GM12872 (cell line): ENCODE data around the gene ADAP1.

Experiments
- TF ChIP-seq, protein P1 (sequence below): IDR thresholded peaks from 3 replicates; pipeline ENCODE4 v1.5.1; 2011; ENCODE audit warnings: low read depth, mild to moderate bottlenecking, low read length, moderate library complexity; ENCODE audit not compliant: insufficient read depth

ADAP1 gene

GRCh38 chr7:904847-905246, 49.6 kb downstream of the ADAP1 start:
- TF ChIP-seq, protein P1, sequence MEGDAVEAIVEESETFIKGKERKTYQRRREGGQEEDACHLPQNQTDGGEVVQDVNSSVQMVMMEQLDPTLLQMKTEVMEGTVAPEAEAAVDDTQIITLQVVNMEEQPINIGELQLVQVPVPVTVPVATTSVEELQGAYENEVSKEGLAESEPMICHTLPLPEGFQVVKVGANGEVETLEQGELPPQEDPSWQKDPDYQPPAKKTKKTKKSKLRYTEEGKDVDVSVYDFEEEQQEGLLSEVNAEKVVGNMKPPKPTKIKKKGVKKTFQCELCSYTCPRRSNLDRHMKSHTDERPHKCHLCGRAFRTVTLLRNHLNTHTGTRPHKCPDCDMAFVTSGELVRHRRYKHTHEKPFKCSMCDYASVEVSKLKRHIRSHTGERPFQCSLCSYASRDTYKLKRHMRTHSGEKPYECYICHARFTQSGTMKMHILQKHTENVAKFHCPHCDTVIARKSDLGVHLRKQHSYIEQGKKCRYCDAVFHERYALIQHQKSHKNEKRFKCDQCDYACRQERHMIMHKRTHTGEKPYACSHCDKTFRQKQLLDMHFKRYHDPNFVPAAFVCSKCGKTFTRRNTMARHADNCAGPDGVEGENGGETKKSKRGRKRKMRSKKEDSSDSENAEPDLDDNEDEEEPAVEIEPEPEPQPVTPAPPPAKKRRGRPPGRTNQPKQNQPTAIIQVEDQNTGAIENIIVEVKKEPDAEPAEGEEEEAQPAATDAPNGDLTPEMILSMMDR: no peak

GRCh38 chr7:903921-904755, 50.3 kb downstream of the ADAP1 start:
- TF ChIP-seq, protein P1: no peak

GRCh38 chr7:902996-903395, 51.5 kb downstream of the ADAP1 start:
- TF ChIP-seq, protein P1: no peak

DNA sequence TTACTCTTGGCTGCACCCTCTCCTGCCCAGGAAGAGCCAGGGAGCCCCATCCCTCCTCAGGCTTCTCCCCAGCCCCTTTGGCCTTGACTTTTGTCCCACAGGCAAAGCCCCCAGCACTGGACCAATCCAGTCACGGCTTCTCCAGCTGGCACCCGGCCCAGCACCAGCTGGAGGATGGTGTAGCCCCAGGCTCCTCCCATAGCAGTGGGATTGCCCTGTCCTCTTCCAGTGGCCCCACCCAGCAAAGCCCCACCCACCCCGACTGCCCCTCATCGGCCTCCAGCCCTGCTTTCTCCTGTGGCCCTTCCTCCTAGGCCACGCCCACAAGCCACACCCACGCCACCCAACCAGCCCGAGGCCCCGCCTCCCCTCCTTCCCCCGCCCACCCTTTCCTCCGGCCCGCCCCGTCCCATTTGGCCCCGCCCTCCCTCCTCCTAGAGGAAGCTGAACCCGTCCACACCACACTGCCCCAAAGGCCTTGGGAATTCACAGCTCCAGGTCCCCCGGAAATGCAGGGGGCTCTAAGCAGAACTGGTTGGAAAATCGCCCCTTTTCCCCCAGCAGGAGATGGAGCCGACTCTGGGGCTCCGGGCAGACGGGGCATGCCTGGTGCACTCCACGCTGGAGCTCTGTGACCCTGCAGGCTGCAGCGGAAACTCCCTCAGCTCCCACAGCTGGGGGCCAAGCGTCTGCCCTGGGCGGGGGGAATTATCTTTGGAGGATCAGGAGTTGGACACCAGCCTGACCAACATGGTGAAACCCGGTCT, 52.9 kb downstream of the ADAP1 start:
- TF ChIP-seq, protein P1: no peak

DNA sequence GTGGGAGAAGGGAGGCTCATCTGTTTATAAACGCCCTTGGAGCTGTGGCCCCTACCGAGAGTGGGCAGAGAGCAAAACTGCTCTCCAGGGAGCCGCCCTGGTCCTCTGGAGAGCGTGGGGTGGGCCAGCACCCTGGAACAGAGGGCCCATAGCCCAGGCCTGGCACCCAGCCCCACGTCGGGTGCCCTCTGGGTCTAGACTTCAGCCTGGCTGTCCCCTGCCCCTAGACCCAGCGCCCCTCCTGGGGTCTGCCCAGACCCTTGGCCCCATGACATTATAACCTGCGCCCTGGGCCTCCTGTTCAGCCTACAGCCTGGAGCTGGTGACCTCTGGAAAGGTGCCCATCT, 53.5 kb downstream of the ADAP1 start:
- TF ChIP-seq, protein P1: no peak

GRCh38 chr7:900331-901040, 54.0 kb downstream of the ADAP1 start:
- TF ChIP-seq, protein P1: no peak

DNA sequence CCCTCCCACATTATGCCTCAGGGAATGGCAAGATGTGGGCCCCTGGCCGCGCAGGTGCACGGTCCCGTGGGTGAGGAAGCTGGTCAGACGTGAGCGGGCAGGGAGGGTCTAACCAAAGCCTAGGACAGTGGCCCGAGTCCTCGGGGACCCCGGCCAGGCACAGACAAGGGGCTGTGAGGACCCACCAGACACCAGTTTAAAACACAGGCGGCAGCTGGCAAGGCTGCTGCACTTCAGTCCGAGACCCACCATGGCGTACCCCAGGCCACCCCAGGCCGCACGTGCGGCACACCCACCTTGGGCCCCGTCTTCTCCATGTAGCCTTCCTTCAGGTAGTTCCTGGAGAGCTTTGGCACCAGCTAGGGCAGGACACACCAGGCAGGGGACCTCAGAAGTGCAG, 54.7 kb downstream of the ADAP1 start:
- TF ChIP-seq, protein P1: no peak
